WTC11 (cell line): ENCODE data around the gene SYNPO.

ENCODE experiments used
- NFYB ChIP-seq: sonication (generic); formaldehyde crosslinking; conservative IDR thresholded peaks from 2 replicates; pipeline ENCODE4 v1.8.0; 2022; ENCODE audit warnings: low read depth, missing genetic modification reagents
- TF ChIP-seq, protein P1 (sequence below): sonication (generic); formaldehyde crosslinking; IDR thresholded peaks from 2 replicates; pipeline ENCODE4 v1.8.1; 2023; ENCODE audit warnings: mild to moderate bottlenecking, moderate library complexity, missing genetic modification reagents
- TF ChIP-seq, protein P2 (sequence below): fragments of 200-600 bp; IDR thresholded peaks from 2 replicates; pipeline ENCODE4 v1.8.0; 2022; ENCODE audit warnings: antibody characterized with exemption
- TF ChIP-seq, protein P3 (sequence below): sonication (generic); formaldehyde crosslinking; IDR thresholded peaks from 2 replicates; pipeline ENCODE4 v1.8.0; 2022; ENCODE audit warnings: mild to moderate bottlenecking, missing genetic modification reagents
- TF ChIP-seq, protein P4 (sequence below): sonication (generic); formaldehyde crosslinking; IDR thresholded peaks from 2 replicates; pipeline ENCODE4 v1.8.1; 2023; ENCODE audit warnings: mild to moderate bottlenecking, missing genetic modification reagents, moderate library complexity

DNA sequence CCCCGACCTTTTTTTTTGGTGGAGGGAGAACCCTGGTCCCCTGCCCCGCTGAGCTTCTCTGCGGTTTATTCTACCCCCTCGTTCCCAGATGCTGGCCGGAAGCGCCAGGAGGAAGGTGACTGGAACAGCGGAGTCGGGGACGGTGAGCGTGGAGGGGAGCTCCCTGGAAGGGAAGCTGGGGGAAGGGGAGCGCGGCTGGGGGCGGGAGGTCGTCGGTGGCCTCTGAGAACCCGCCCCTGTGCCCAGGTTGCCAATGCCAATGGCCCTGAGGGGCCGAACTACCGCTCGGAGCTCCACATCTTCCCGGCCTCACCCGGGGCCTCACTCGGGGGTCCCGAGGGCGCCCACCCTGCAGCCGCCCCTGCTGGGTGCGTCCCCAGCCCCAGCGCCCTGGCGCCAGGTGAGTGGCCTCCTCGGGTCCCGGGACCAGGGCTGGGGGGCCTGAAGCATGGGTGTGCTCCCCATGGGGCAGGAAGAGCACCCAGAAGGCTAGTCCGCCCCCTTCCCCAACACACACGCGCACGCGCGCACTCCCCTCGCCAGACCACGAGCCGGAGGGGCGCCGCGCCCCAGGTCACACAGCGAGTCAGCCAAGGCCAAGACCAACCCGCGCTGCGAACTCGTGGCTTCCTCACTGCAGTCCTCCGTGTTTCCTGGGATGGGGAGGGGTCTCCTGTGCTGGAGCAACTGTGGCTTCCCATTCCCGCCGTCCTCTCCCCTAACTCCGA lies 31.2 kb downstream of the SYNPO start:
- TF ChIP-seq, protein P1, sequence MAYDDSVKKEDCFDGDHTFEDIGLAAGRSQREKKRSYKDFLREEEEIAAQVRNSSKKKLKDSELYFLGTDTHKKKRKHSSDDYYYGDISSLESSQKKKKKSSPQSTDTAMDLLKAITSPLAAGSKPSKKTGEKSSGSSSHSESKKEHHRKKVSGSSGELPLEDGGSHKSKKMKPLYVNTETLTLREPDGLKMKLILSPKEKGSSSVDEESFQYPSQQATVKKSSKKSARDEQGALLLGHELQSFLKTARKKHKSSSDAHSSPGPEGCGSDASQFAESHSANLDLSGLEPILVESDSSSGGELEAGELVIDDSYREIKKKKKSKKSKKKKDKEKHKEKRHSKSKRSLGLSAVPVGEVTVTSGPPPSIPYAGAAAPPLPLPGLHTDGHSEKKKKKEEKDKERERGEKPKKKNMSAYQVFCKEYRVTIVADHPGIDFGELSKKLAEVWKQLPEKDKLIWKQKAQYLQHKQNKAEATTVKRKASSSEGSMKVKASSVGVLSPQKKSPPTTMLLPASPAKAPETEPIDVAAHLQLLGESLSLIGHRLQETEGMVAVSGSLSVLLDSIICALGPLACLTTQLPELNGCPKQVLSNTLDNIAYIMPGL (CRISPR knock-in tag): no peak; the same call in 1 of the 2 replicates
- TF ChIP-seq, protein P2, sequence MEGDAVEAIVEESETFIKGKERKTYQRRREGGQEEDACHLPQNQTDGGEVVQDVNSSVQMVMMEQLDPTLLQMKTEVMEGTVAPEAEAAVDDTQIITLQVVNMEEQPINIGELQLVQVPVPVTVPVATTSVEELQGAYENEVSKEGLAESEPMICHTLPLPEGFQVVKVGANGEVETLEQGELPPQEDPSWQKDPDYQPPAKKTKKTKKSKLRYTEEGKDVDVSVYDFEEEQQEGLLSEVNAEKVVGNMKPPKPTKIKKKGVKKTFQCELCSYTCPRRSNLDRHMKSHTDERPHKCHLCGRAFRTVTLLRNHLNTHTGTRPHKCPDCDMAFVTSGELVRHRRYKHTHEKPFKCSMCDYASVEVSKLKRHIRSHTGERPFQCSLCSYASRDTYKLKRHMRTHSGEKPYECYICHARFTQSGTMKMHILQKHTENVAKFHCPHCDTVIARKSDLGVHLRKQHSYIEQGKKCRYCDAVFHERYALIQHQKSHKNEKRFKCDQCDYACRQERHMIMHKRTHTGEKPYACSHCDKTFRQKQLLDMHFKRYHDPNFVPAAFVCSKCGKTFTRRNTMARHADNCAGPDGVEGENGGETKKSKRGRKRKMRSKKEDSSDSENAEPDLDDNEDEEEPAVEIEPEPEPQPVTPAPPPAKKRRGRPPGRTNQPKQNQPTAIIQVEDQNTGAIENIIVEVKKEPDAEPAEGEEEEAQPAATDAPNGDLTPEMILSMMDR: no peak
- TF ChIP-seq, protein P3, sequence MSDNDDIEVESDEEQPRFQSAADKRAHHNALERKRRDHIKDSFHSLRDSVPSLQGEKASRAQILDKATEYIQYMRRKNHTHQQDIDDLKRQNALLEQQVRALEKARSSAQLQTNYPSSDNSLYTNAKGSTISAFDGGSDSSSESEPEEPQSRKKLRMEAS (CRISPR knock-in tag): peak; percentile 64
- TF ChIP-seq, protein P4, sequence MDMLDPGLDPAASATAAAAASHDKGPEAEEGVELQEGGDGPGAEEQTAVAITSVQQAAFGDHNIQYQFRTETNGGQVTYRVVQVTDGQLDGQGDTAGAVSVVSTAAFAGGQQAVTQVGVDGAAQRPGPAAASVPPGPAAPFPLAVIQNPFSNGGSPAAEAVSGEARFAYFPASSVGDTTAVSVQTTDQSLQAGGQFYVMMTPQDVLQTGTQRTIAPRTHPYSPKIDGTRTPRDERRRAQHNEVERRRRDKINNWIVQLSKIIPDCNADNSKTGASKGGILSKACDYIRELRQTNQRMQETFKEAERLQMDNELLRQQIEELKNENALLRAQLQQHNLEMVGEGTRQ: no peak
- no peak for TF ChIP-seq NFYB (CRISPR knock-in tag)
